HG02885 (cell line): Measurements from ENCODE around the gene OR13A1.
"Not testable (repeated sequence)": the region's sequence is repeated elsewhere in the genome, so short reads cannot be mapped to it uniquely, and the experiment has no call there.

Source experiments
- ATAC-seq: cut with Tn5 transposase; IDR thresholded peaks from one replicate; pipeline ENCODE4 v1.9.1; 2021; ENCODE audit warnings: mild to moderate bottlenecking; ENCODE audit not compliant: unreplicated experiment, poor library complexity

The OR13A1 gene

GRCh38 chr10:45315508-45315907 lies at the start of gene OR13A1:
Gene OR13A1, minus strand, starts transcription at chr10:45315608. Its CDS starts 11,186 bp downstream, at chr10:45304422.
- no peak for ATAC-seq

DNA sequence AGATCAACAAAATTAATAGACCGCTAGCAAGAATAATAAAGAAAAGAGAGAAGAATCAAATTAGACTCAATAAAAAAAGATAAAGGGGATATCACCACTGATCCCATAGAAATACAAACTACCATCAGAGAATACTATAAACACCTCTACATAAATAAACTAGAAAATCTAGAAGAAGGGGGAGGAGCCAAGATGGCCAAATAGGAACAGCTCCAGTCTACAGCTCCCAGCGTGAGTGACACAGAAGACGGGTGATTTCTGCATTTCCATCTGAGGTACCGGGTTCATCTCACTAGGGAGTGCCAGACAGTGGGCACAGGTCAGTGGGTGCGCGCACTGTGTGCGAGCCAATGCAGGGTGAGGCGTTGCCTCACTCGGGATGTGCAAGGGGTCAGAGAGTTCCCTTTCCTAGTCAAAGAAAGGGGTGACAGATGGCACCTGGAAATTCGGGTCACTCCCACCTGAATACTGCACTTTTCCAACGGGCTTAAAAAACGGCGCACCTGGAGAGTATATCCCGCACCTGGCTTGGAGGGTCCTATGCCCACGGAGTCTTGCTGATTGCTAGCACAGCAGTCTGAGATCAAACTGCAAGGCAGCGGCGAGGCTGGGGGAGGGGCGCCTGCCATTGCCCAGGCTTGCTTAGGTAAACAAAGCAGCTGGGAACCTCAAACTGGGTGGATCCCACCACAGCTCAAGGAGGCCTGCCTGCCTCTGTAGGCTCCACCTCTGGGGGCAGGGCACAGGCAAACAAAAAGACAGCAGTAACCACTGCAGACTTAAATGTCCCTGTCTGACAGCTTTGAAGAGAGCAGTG lies 46.8 kb upstream of the OR13A1 start:
- not testable (repeated sequence) for ATAC-seq

DNA sequence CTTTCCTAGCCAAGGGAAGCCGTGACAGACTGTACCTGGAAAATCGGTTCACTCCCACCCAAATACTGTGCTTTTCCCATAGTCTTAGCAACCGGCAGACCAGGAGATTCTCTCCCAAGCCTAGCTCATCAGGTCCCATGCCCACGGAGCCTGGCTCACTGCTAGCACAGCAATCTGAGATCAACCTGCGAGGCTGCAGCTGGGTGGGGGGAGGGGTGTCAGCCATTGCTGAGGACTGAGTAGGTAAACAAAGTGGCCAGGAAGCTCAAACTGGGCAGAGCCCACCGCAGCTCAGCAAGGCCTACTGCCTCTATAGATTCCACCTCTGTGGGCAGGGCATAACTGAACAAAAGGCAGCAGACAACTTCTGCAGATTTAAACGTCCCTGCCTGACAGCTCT lies 43.6 kb upstream of the OR13A1 start:
- not testable (repeated sequence) for ATAC-seq

DNA sequence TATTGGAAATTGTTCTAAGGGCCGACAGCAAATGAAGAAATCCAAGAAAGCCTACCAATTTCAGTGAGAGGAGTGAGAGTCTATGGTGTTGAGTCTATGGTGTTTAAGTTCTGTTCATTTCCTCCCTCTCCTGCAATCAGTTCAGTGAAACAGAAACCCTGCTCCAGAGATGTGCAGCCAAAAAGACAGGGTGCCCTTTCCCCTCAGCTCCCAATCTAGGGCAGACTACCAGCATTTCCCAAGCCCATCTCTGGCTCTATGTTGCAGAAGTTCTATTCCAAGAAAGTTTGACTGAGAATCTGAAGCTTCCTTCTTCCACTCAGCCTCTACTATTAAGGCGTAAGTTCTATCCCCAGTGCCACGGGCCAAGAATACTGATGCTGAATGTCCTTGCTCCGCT lies 40.1 kb upstream of the OR13A1 start:
- ATAC-seq: no peak

DNA sequence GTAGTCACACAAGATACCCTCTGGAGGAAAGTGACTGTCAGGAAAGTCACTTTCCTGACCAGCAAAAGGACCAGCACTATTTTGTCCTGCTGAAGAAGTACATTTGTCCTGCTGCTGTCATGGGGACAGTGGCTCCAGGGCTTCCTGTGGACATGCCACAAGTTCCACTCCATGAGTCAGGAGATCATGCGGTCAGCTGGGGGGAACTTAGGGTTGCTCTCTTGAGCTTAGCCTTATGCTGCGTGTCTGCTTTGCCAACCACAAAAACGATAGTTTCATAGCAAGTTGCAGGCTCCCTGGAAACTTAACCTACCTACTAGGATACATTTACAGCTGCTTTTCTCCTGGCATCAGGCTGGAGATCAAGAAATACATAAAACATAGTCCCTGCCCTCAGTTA lies 38.9 kb upstream of the OR13A1 start:
- peak; percentile 40 for ATAC-seq

- peak; percentile 54 for ATAC-seq
Observed at GRCh38 chr10:45353186-45353585, 37.8 kb upstream of the OR13A1 start.

DNA sequence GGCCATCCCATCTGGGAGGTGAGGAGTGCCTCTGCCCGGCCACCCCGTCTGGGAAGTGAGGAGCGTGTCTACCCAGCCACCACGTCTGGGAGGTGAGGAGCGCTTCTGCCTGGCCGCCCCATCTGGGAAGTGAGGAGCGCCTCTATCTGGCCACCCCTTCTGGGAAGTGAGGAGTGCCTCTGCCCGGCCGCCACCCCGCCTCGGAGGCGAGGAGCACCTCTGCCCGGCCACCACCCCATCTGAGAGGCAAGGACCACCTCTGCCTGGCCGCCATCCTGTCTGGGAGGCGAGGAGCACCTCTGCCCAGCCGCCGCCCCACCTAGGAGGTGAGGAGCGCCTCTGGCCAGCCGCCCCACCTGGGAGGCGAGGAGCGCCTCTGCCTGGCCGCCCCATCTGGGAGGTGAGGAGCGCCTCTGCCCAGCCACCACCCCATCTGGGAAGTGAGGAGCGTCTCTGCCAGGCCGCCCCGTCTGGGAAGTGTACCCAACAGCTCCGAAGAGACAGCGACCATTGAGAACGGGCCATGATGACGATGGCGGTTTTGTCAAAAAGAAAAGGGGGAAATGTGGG lies 32.9 kb upstream of the OR13A1 start:
- ATAC-seq: not testable (repeated sequence)

GRCh38 chr10:45347464-45347863 lies 32.1 kb upstream of the OR13A1 start:
- not testable (repeated sequence) for ATAC-seq

- not testable (repeated sequence) for ATAC-seq
Observed at GRCh38 chr10:45346652-45347335, 31.4 kb upstream of the OR13A1 start.

DNA sequence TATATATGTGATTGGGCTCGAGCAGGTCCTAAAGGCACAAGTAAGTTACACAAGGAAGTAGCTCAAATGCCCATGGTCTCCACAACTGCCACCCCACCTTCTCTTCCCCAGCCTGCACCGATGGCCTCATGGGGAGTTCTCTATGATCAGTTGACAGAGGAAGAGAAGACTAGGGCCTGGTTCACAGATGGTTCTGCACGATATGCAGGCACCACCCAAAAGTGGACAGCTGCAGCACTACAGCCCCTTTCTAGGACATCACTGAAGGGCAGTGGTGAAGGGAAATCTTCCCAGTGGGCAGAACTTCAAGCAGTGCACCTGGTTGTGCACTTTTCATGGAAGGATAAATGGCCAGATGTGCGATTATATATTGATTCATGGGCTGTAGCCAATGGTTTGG lies 25.0 kb upstream of the OR13A1 start:
- not testable (repeated sequence) for ATAC-seq

DNA sequence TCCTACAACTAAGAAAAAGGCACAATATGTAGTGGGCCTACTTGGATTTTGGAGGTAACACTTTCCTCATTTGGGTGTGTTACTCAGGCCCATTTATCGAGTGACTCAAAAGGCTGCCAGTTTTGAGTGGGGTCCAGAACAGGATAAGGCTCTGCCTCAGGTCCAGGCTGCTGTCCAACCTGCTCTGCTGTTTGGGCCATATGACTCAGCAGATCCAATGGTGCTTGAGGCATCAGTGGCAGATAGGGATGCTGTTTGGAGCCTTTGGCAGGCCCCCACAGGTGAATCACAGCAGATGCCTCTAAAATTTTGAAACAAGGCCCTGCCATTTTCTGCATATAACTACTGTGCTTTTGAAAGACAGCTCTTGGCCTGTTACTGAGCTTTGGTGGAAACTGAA lies 24.5 kb upstream of the OR13A1 start:
- no peak for ATAC-seq

DNA sequence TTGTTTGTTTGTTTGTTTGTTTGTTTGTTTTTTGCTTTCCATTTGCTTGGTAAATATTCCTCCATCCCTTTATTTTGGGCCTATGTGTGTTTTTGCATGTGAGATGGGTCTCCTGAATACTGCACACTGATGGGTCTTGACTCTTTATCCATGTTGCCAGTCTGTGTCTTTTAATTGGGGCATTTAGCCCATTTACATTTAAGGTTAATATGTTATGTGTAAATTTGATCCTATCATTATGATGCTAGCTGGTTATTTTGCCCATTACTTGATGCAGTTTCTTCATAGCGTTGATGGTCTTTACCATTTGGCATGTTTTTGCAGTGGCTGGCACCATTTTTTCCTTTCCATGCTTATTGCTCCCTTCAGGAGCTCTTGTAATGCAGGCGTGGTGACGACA lies 16.4 kb upstream of the OR13A1 start:
- not testable (repeated sequence) for ATAC-seq

DNA sequence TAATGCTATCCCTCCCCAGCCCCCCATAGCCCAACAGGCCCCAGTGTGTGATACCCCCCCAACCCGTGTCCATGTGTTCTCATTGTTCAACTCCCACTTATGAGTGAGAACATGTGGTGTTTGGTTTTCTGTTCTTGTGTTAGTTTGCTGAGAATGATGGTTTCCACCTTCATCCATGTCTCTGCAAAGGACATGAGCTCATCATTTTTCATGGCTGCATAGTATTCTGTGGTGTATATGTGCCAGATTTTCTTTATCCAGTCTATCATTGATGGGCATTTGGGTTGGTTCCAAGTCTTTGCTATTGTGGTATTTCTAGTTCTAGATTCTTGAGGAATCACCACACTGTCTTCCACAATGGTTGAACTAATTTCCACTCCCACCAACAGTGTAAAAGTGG lies 11.5 kb upstream of the OR13A1 start:
- ATAC-seq: not testable (repeated sequence)

DNA sequence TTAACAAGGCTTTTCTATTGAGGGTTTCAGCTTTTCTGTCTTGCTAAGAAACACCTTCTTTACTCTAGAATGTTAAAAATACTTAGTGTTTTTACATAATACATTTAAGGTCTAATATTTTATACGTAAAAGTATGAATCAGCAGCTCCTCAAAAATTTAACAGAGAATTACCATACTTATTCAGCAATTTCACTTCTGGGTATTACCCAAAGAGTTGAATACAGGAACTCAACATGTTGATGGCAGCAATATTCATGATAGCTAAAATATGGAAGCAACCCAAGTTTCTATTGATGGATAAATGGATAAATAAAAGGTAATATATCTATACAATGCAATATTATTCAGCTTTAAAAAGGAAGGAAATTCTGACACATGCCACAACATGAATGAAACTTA lies 9.7 kb upstream of the OR13A1 start:
- ATAC-seq: no peak

- ATAC-seq: no peak
Observed at GRCh38 chr10:45319702-45320101, 4.3 kb upstream of the OR13A1 start.

GRCh38 chr10:45313264-45313873 lies 2.0 kb downstream of the OR13A1 start:
- ATAC-seq: no peak

GRCh38 chr10:45308707-45309106 lies 6.7 kb downstream of the OR13A1 start:
- no peak for ATAC-seq

DNA sequence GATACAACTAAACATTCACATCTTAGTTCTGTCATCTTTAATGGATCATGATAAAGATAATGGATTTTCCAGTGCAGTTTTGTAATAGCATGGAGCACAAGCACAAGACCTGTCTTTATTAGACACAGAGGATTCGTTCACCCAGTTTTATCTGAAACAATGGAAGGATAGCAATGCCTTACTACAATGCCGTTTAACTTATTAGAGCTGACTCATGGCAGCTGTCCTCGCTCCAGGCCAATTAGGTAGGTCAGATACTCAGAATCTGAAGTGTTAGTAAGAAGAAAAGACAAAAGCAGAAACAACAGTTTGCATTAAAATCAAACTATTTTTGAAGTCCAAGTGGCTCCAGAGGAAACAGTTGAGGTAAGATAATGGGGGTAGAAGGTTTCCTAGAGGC lies 12.8 kb downstream of the OR13A1 start:
- ATAC-seq: no peak

- ATAC-seq: not testable (repeated sequence)
Observed at GRCh38 chr10:45298341-45298955, 17.0 kb downstream of the OR13A1 start.

- no peak for ATAC-seq
Observed at GRCh38 chr10:45294681-45295080, 20.7 kb downstream of the OR13A1 start.
